Suprapubic skin (tissue), 4 donors: Measurements from ENCODE around the gene SEC24B. TPM values are rescaled to one million over a fixed set of nuclear protein-coding genes. Genes with fewer than 3 reads are reported as not detected.
"Not testable (repeated sequence)": the region's sequence is repeated elsewhere in the genome, so short reads cannot be mapped to it uniquely, and the experiment has no call there.

Experiments
- DNase-seq, 2 donors: peaks; one replicate each; pipeline ENCODE4 v3.0.0-alpha.2; 2019; ENCODE audit warnings: low spot score in 2 of 2
- H3K27ac ChIP-seq: fragments of 200-600 bp; sonication (generic); one replicate; pipeline ENCODE4 v1.5.1; 2019
- H3K27me3 ChIP-seq: fragments of 200-600 bp; sonication (generic); one replicate; pipeline ENCODE4 v1.5.1; 2019
- H3K36me3 ChIP-seq: fragments of 200-600 bp; sonication (generic); one replicate; pipeline ENCODE4 v1.5.1; 2019
- H3K4me1 ChIP-seq: fragments of 200-600 bp; sonication (generic); one replicate; pipeline ENCODE4 v1.5.1; 2019
- H3K4me3 ChIP-seq: fragments of 200-600 bp; sonication (generic); one replicate; pipeline ENCODE4 v1.5.1; 2019; ENCODE audit warnings: mild to moderate bottlenecking
- H3K9me3 ChIP-seq: fragments of 200-600 bp; sonication (generic); one replicate; pipeline ENCODE4 v1.5.1; 2019
- CTCF ChIP-seq, 2 donors: fragments of 200-600 bp in 1 of 2; fragments of 450-650 bp in 1 of 2; sonication (generic) in 1 of 2; IDR thresholded peaks; one replicate each; pipeline ENCODE4 v1.5.1; 2016 to 2019; ENCODE audit warnings: antibody characterized with exemption in 2 of 2, mild to moderate bottlenecking in 1 of 2, moderate library complexity in 1 of 2
- EP300 ChIP-seq: sonication (generic); formaldehyde crosslinking; IDR thresholded peaks from one replicate; pipeline ENCODE4 v1.6.1; 2017; ENCODE audit warnings: antibody characterized with exemption
- POLR2A ChIP-seq, 2 donors: fragments of 450-650 bp; IDR thresholded peaks; one replicate each; pipeline ENCODE4 v1.6.1; 2017; ENCODE audit warnings: antibody characterized with exemption in 2 of 2, mild to moderate bottlenecking in 2 of 2, moderate library complexity in 2 of 2
- POLR2AphosphoS5 ChIP-seq, 3 donors: sonication (generic); formaldehyde crosslinking; IDR thresholded peaks; one replicate each; pipeline ENCODE4 v1.6.1; 2017; ENCODE audit warnings: antibody characterized with exemption in 3 of 3
- WGBS: methylation state at CpG from one replicate; pipeline ENCODE4 v1.1.5; 2018; 5-methylcytosine and 5-hydroxymethylcytosine counted together
- total RNA-seq, 4 donors: library from RNA; depleted of rRNA; stranded (reverse); fragments of >200 nt; gene quantifications; one replicate each; pipeline ENCODE4 v1.1.0, GENCODE V29; 2016

SEC24B gene
- total RNA-seq, 4 donors from 2014 or later: 38.6 to 77.6 (median 46.1) TPM

DNA sequence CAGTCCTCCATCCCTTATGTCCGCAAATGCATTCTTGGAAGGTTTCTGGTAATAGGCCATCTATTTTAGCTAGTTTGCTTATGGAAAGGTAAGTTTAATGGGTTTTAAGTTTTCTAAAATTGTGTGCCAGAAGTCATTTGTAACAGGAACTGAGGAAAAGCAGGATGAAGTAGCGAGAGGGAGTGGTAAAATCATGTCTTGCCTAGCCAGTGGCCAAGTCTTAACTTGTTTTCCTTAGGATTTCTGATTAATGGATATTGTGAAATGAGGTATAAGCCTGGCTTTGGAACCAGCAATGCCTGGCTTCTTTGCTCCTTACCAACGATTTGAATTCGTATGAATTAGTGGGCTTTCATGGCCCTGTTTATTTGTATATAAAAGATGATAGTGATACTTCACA, 7.3 kb downstream of the SEC24B start:
- H3K36me3 ChIP-seq: peaks cover 6% of the 10 kb centered on the region
- peaks cover 79% of the 10 kb centered on the region for H3K4me1 ChIP-seq
- H3K27ac ChIP-seq: no peak overlapping the region
- TF ChIP-seq POLR2A (IDR thresholded peaks at IDR 0.05) (no peak), EP300 (no peak), POLR2AphosphoS5 (IDR thresholded peaks at IDR 0.05) (no peak), CTCF (IDR thresholded peaks at IDR 0.05) (no peak)
- DNase-seq: no peak
- WGBS: 23% methylated on average over 4 of the region's 4 CpGs
- H3K4me3 ChIP-seq: no peak overlapping the region
- H3K27me3 ChIP-seq: no peaks in the 10 kb centered on the region
- no peaks in the 10 kb centered on the region for H3K9me3 ChIP-seq

DNA sequence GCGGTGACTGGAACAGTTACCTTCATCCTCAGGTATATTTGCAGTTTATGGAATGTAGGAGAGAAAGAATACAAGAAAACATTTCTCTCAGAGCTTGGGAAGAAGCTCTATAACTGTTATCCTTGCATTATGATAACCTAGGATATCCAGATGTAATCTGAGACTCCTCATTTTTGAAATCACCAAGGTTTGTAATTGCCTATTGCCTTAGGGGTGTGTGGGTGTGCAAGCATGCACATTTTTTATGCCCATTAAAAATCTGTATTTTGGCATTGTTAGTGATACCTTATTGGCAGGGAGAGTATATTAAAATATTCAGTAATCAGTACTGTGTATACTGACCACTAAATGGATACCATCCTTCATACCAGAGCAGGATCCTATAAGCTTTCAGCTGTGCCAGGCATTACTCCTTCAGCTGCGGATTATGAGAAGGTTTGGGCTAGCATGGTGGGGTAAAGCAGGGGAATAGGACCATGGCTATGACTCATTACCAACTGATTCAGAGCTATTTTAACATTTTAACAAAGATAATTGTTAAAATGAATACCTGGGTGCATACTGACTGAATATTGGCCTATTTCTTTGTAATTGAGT, 8.3 kb downstream of the SEC24B start:
- 69% methylated on average over 2 of the region's 2 CpGs for WGBS

DNA sequence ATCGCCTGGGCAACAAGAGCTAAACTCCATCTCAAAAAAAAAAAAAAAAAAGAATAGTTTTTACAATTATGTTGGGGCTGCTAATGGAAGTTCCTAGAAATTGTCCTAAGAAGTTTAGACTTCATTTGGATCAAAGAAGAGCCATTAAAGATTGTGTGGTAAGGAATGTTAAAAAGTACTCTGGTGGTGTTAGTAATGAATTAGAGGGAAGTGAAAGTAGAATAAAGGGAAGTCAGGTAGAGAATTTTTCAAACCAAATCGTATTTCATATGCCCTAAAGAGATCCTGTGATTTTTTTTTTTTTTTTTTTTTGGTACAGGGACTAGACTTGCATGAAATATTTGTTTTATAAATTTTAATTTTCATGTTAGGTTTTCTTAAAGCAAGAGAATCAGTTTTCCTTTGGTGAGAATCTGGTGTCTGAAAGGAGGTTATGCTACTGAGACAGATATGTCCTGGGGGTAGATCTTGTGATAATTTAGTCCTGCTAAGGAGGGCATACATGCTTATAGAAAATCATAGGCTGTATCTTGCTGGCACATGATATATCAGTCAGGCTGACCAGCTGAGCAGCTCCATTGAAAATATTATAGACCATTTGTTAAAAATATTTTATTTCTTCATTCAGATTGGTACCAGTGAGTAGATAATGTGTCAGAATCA, 10.7 kb downstream of the SEC24B start:
- no peak for DNase-seq
- TF ChIP-seq POLR2A (IDR thresholded peaks at IDR 0.05) (no peak), EP300 (no peak), POLR2AphosphoS5 (IDR thresholded peaks at IDR 0.05) (no peak)
- Histone ChIP-seq H3K36me3 (peaks cover 19% of the 10 kb centered on the region), H3K4me1 (peaks cover 54% of the 10 kb centered on the region), H3K27ac (no peak overlapping the region), H3K27me3 (no peaks in the 10 kb centered on the region), H3K9me3 (no peaks in the 10 kb centered on the region), H3K4me3 (no peak overlapping the region)
- 61% methylated on average over 2 of the region's 2 CpGs for WGBS

More for the DNA sequence above, 8.3 kb downstream of the SEC24B start:
- TF ChIP-seq POLR2A (IDR thresholded peaks at IDR 0.05) (no peak), POLR2AphosphoS5 (IDR thresholded peaks at IDR 0.05) (no peak), CTCF (IDR thresholded peaks at IDR 0.05) (no peak), EP300 (no peak)
- Histone ChIP-seq H3K27me3 (no peaks in the 10 kb centered on the region), H3K36me3 (peaks cover 10% of the 10 kb centered on the region), H3K27ac (no peak overlapping the region), H3K9me3 (no peaks in the 10 kb centered on the region), H3K4me1 (peaks cover 69% of the 10 kb centered on the region), H3K4me3 (no peak overlapping the region)
- no peak for DNase-seq

GRCh38 chr4:109447278-109447677, 13.7 kb downstream of the SEC24B start:
- Histone ChIP-seq H3K36me3 (peaks cover 33% of the 10 kb centered on the region), H3K27me3 (no peaks in the 10 kb centered on the region), H3K9me3 (no peaks in the 10 kb centered on the region), H3K4me3 (no peak overlapping the region), H3K4me1 (peaks cover 25% of the 10 kb centered on the region), H3K27ac (no peak overlapping the region)
- no peak for DNase-seq
- TF ChIP-seq POLR2A (IDR thresholded peaks at IDR 0.05) (no peak), EP300 (no peak), CTCF (IDR thresholded peaks at IDR 0.05) (no peak), POLR2AphosphoS5 (IDR thresholded peaks at IDR 0.05) (no peak)

GRCh38 chr4:109451544-109452273, 18.1 kb downstream of the SEC24B start:
- Histone ChIP-seq H3K4me3 (no peak overlapping the region), H3K9me3 (peaks cover 4% of the 10 kb centered on the region), H3K4me1 (no peaks in the 10 kb centered on the region), H3K36me3 (peaks cover 32% of the 10 kb centered on the region), H3K27ac (no peak overlapping the region), H3K27me3 (no peaks in the 10 kb centered on the region)
- TF ChIP-seq POLR2AphosphoS5 (IDR thresholded peaks at IDR 0.05) (no peak), CTCF (IDR thresholded peaks at IDR 0.05) (no peak), EP300 (no peak), POLR2A (IDR thresholded peaks at IDR 0.05) (no peak)
- WGBS: 82% methylated on average over 3 of the region's 3 CpGs
- DNase-seq: no peak

GRCh38 chr4:109453110-109453509, 19.5 kb downstream of the SEC24B start:
- WGBS: 88% methylated on average over 3 of the region's 3 CpGs
- H3K9me3 ChIP-seq, H3K27me3 ChIP-seq, H3K27ac ChIP-seq, DNase-seq, H3K4me1 ChIP-seq, H3K4me3 ChIP-seq: not testable (repeated sequence)
- peaks cover 25% of the 10 kb centered on the region for H3K36me3 ChIP-seq
